Inferior parietal cortex (tissue), 1 donor: ENCODE results near the gene TXNL4A.
"Not testable (repeated sequence)": the region's sequence is repeated elsewhere in the genome, so short reads cannot be mapped to it uniquely, and the experiment has no call there.

Experiments used
- DNase-seq: peaks from one replicate; pipeline ENCODE4 v3.0.0-alpha.2; 2016; ENCODE audit errors: extremely low spot score

The TXNL4A gene, protein sequence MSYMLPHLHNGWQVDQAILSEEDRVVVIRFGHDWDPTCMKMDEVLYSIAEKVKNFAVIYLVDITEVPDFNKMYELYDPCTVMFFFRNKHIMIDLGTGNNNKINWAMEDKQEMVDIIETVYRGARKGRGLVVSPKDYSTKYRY

DNA sequence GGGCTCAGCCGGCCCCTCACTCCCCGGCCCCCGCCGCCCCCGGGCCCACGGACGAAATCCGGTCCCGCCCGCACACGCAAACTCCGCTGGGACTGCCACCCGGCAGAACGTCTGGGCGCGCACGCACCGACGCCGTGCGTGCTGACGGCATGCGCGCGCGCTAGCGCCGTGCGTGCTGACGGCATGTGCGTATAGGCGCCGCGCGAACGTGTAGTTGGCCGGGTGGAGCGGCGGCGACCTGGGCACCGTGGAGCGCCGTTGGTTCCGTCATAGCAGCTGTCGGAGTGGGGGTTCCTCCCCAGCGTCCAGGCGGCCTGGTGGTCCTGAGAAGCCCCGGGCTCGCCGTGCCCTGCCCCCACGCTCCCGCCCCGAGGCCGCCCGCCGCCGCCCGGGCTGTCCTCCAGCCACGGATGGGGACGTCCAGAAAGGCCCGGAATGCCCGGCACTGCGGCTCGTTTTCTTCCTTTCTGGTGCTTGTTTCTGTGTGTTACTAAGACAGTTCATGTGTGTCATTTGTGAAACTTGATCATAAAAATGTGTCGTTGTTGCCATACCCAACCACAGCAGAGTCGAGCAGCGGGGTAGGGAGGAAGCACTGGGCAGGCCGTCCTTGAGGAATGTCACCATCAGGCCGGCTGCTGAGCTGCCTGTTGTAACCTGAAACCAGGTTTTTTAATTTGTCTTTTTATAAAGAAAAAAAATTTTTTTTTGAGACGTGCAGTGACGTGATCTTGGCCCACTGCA is at the start of gene TXNL4A:
TSS of gene TXNL4A (minus strand) at position 113 of the 744 bp plus-strand sequence. CDS start 171 bp downstream, outside the sequence.
- DNase-seq: peak; percentile 88

DNA sequence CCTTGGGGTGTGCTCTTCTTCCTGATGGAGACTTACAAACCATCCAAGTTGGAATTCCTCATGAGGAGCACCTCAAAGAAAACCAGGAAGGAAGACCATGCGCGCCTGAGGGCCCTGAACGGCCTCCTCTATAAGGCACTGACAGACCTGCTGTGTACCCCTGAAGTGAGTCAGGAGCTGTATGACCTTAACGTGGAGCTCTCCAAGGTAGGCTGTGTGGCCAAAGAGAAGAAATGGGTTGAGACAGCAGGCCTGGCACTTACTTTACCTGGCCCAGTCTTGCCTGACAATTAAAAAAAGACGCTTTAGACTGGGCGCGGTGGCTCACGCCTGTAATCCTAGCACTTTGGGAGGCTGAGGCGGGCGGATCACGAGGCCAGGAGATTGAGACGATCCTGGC is 48.9 kb upstream of the TXNL4A start:
- no peak for DNase-seq

DNA sequence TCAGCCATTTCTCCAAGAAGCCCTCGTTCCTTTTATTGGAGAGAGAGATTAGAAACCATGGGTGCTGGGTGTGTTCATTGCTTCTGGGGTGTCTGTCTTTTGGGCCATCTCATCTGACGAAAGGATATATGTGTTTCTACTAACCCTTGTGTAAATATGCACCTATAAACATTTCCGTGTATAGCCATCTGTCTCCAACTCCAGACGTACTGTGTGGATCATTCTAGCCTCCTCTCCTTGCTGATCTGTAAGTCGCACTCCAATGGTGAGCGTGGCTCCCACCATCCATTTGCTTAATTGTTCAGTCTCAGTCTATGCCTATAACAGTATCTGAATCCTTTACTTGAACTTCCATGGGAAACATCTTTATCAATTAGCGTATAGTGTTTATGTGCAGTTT is 47.6 kb upstream of the TXNL4A start:
- DNase-seq: no peak

DNA sequence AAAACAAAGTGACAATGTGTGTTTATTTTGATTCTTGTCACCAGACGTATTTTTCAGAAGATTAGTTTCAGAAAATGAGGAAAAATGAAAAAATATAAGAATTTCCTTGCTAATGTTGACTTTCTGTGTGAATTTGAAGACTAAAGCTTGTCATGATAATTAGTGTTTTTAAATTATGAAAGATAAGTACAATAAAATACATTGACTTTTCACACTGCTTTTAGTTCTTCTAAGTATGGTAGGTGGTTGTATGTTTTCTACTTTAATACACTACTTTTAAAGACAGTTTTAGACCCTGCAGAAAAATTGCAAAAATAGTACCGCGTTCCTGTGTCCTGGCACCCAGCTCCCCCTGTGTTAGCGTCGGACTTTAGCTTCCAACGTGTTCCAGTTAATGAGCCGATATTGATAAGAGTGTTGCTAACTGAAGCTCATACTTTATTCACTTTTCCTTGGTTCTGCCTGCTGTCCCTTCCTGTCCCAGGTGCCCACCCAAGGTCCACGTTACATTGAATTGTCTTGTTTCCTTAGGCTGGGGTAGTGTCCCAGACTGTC is 46.6 kb upstream of the TXNL4A start:
- no peak for DNase-seq

DNA sequence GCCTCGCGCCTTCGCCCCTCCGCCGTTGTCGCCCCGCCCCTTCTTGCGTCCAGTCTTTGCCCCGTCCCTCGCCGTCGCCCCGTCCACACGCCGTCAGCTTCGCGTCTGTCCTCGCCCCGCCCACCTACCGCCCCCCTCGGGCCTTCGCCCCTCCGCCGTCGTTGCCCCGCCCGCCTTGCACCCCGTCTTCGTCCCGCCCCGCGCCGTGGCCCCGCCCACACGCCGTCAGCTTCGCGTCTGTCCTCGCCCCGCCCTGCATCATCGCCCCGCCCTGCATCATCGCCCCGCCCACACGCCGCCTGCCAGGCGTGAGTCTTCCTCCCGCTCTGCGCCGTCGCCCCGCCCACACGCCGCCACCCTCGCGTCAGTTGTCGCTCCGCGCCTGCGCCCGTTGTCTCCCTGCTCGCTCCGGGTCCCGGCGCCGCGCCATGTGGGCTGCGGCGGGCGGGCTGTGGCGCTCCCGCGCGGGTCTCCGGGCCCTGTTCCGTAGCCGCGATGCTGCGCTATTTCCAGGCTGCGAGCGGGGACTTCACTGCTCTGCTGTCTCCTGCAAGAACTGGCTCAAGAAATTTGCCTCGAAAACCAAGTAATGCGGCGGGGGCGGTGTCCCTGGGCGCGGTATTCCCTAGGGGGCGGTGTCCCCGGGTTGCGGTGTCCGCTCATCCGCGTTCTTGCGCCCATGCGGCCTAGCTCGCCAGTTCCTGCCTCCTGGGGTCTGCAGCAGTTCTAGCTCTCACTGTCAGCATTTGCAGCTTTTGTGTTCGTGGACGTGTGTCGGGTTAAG is 45.9 kb upstream of the TXNL4A start, which contains the start of gene RBFA:
TSS of gene RBFA (plus strand) at position 367 of the 784 bp plus-strand sequence. CDS start at position 429, 62 bp downstream.
- peak; percentile 94 for DNase-seq

DNA sequence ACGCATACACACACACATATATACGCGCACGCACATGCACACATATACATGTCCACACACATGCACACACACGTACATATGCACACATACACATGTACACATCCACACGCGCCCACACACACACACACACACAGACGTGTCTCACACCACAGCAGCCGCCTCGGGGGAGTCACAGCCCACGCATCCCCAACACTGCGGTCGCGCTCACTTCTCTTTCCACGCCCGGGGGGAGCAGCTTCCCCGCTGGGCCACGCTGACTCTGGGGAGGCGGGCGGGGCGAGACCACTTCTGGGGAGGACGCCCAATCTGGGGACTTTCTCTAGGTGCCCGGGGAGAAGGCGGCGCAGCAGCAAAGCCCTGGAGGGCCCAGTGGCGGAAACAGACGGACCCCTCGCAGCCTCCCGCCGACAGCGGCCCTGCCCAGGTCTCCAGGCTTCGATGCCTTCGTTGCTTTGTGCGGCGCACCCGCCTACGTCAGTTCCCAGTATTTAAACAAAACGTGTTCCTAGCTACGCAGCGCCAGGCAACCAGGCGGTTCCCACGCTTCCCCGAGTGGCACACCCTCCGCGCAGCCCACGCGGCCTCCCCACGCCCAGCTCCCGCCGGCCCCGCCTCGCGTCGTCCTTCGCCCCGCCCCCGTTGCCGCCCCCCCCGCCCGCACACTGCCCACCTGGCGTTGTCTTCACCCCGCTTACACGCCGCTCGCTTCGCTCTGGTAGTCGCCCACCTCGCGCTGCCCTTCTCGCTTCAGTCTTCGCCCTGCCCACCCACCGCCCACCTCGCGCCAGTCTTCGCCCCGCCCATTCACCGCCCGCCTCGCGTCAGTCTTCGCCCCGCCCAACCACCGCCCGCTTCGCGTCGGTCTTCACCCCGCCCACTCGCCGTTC is 45.1 kb upstream of the TXNL4A start:
- peak; percentile 53 for DNase-seq

DNA sequence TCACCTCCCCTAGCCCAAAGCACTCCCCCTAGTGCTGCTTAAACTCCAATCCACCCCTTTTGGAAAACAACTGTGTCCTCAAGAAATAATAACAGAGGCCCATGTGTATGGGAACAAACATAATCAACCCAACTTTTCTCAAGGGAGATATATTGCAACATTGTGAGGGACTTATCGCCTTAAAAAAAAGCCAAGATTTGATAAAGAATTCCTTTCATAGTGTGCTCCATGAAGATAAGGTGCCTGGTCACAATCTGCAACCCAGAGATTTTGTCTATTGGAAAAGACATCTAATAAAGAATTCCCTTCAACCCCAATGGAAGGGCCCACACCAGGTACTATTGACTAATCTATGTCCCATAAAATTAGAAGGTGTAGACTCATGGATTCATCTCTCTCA is 41.3 kb upstream of the TXNL4A start:
- DNase-seq: no peak

DNA sequence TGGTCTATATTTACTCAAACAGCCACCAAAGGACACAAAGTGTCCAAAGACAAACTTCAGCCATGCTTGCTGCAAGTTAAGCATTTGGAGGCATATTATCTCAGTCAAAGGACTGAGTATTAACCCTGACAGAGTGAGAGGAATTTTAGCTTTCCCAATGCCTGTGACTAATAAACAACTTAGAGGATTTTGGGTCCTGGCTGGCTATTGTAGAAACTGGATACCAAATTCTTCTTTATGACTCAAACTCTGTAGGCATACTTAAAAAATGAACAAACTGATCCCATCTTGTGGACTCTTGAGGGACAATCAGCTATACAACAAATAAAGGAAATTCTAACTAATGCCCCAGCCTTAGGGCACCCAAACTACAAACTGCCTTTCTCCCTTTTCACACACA is 39.4 kb upstream of the TXNL4A start:
- not testable (repeated sequence) for DNase-seq

DNA sequence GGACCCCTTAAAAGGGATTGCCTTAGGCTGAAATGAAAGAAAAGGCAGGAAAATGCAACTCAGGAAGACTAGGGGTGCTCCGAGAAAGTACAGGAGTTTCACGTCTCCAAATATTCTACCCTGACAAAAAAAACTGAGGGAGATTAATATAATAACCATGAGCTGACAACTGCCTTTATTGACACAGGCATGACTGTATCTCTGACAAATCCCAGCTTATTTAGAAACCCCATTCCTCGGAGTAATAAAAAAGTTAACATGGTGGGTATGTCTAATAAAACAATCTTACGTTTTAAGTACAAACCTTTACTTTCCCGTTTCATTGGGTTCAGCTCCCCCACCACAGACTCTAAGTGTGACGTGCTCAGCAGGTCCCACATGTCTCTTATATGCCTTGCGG is 38.0 kb upstream of the TXNL4A start:
- DNase-seq: no peak

DNA sequence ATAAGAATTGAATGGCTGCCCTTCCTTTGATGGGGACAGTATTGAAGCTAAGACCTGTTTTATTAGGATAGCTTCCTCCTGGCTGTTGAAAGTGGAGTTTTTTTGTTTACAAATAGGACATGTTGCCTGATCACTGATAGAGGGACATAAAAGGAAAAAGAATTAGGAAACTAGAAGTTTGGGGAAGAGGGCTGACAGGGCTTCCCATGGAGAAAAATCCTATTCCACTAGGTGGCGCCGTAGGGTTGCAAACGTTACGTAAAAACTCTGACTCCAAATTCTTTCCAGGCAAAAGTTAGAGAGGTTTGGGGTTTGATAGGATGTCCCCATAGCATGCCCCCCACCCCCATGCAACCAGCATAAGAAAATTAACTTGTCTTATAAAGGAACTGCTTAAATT is 34.8 kb upstream of the TXNL4A start:
- no peak for DNase-seq

DNA sequence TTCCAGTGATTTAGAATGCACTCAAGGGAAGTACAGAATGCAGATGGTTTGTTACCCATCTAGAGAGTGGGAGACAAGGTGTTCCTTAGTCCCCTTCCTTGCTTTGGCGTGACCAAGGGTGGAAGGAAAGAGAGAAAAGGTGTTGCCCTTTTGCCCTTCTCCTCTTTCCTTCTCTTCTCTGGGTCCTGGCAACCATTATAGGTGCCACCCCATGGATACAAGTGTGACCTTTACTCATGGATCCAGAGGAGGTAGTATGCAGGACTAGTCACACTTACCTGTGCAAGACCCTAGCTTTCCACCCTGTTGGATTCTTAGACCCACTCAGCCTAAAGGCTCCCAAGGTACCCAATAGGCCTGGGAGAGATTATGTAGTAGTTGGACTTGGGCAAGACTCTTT is 34.2 kb upstream of the TXNL4A start:
- no peak for DNase-seq

DNA sequence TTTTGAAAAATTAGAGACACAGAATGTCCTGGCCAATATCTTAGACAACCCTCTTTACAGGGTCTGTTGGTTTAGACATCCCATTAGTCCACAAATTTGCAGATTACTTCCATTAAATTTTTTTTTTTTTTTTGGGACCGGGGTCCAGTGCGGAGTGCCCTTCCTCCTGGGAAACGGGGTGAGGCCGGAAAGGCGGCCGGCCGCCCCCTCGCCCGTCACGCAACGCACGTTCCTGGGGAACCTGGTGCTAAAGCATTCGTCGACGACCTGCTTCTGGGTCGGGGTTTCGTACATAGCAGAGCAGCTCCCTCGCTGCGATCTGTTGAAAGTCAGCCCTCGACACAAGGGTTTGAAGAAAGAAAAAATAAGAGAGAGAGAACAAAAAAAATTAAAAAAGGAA is 24.4 kb upstream of the TXNL4A start:
- no peak for DNase-seq

DNA sequence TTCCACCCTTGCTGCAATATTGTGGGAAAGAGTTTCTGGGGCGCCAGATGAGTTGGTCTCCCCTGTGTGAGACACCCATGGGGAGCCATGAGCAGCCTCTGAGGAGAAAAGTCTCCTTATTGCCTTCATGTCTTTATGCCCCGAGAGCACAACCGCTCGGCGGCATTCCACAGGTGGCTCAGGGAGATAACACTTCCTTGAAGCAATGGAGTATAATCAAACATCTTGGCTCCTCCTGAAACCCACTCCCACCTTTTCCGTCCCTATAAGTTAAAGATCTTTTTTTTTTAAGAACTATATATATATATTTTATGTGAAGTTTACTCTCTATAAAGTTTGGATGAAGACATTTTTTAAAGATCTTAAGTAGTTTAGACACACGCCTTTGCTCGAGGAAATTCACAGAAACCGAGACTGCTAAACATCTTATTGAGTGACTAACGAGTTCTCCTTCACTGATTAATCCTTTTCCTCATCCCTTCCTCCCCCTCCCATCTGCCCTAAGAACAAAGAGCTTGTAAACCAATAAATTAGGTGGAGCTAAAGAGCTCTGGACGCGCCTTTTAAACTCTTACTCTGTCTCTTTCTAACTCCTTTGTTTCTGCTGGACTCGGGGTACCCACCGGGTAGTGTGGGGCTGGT is 23.3 kb upstream of the TXNL4A start:
- DNase-seq: not testable (repeated sequence)

DNA sequence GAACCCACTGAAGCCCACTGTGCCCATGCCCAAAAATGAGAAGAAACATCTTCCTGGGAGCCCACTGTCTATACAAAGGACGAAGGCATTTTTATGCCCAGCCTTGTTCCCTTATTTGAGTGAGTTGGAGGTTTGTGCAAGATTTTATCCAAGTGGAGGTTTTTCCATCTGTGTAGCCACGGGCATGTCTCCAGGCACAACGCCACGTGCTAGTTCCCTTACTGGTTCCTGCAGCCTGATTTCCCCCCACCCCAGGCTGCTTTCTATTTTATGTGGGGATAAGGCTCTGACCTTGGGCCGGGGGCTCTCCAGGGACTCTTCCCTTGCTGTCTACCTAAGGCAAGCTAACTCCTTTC is 22.2 kb upstream of the TXNL4A start:
- no peak for DNase-seq

DNA sequence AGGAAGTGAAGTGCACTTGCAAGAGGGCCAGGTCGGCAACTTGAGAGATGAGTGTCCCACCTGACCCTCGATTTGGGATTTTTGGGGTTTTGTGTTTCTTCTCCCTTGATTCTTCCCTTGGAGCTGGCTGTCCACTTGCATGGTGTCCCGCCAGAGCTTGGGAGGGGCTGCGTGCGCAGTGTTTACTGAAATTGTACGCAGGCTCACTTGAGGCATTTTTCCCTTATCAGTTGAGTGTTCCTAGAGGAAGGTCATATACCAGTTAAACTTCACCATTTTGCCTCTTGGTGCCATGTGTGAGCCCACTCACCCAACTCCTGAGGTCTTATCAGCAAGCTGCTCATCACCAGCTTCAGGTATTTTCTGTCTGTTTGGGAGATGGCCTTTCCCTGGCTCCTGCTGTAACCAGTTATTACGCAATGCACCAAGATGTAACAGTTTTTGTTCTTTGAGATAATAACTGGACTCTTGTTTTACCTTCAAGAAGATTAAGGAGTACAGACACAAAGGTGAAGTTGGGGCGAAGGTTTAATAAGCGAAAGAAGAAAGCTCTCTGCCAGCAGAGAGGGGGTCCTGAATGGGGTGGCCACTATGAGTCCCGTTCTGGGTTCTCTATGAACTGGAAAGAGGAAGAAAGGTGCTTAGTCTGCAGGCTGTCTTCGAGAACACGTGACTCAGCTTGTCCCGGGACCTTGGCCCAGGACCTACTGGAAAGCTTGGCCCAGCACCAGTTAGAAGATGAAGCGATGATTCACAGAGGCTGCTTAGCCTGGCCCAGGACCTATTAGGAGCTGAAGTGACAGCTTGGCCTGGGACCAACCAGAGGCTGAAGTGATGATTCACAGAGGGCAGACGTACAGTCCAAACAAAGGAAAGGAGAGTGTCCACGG is 21.5 kb upstream of the TXNL4A start:
- no peak for DNase-seq

DNA sequence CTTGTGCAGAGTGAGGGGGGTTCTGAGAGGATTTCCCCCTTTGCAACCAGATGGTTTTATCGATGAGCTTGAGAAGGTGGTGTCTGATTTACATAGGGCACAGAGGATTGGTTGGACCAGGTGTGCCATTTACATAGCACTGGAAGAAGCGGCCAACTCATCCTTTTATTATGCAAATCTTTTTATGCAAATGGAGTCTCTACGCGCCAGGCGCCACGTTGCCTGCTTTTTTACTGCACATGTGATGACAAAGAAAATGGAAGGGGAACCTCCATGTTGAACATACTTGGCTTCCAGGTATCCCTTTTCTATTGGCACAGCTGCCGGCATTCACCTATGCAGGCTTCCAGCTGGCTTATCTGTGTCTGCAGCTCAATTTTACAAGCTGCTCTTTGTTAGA is 18.4 kb upstream of the TXNL4A start:
- no peak for DNase-seq

DNA sequence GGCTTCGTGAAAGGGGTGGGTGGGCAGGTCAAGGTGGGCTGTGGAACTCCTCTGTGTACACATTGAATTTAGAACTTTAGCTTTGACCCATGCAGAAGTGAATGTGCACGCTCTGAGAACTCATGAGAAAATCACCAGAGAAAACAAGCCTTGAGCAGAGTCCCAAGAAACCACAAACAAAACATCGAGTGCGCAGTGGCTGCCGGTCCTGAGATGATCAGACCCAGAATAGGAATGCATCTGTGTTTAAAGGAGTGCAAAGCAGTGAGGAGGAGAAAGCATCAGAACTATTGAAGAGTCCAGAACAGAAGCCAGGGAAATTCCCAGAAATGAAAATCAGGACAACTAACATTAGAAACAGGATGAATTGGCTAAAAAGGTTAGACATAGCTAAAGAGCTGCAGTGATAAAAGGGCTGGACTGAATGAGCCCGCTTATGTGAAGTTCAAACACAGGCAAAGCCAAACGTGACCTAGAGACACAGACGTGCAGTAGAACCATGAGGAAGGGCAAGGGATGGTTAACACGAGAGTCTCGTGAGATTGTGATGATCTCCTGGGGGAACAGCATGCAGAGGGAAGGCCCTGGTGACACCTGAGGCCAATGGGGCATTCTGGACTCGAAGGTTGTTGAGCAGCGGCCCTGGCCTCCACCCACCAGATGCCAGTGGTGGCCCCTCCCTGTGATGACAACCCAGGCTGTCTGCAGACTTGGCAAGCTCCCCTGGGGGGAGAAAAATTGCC is 16.4 kb upstream of the TXNL4A start:
- no peak for DNase-seq

DNA sequence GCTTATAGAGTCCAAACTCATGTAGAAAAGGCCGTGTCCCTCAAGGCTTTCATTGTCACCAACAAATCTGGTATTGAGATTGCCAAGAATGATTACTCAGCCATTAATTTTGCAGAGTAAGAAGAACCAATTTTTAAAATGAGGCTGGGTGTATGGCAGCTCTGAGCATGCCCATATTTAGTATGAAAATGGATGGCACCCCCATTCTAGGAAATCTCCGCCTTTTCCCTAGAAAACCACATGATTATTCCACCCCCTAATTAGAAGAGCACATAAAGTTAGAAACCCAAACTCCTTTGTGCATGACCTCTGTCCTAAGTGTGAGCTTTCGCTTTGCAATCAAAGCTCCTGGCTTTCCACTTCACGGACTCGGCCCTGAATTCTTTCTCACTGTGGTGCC is 14.1 kb upstream of the TXNL4A start:
- DNase-seq: no peak

DNA sequence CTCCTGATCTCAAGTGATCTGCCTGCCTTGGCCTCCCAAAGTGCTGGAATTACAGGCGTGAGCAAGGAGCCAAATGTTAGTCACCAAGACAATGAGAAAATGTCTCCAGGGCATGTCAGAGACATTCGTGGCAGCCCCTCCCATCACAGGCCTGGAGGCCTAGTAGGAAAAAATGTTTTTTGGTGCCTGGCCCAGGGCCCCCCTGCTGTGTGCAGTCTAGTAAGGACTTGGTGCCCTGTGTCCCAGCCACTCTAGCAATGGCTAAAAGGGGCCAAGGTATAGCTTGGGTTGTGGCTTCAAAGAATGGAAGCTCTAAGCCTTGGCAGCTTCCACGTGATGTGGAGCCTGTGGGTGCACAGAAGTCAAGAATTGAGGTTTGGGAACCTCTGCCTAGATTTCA is 12.5 kb upstream of the TXNL4A start:
- no peak for DNase-seq
